NCI-H748 treated with DMSO at 0.1 percent for 48 hours (cell line): Measurements from ENCODE around the gene LIMCH1.
"Not testable (repeated sequence)": the region's sequence is repeated elsewhere in the genome, so short reads cannot be mapped to it uniquely, and the experiment has no call there.

Experiments
- DNase-seq: peaks from one replicate; lab custom pipeline; 2025; lab: John Stamatoyannopoulos, UW

Gene LIMCH1

DNA sequence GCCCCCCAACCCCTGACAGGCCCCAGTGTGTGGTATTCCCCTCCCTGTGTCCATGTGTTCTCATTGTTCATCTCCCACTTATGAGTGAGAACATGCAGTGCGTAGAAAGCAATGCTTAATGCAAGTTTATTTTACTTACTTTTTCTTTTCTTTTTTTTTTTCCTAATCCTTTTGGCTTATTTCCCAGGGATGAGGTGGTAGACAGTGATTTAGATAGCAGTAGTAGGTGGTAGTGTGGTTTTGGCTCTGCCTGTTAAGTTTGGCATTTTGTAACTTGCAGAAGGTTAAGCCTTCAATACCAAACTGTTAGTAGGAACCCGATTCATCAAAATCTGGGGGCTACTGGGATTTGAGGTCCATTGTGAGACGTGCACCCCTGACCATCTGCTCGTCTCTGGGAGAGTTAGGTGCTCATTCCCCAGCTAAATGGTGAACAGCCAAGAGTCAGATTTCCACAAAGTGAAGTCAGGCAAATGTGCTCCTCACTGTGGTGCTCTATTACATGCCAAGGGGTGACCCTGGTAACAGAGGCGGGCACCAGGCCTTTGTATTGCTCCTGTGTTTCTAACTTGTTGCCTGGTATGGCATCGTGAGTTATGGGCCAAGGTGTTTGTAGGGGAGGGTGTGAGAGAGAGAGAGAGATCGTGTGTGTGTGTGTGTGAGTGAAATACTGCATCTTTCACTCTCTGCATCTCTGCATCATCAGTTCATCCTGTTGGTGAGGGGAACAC, 140.3 kb downstream of the LIMCH1 start:
- DNase-seq = no peak

DNA sequence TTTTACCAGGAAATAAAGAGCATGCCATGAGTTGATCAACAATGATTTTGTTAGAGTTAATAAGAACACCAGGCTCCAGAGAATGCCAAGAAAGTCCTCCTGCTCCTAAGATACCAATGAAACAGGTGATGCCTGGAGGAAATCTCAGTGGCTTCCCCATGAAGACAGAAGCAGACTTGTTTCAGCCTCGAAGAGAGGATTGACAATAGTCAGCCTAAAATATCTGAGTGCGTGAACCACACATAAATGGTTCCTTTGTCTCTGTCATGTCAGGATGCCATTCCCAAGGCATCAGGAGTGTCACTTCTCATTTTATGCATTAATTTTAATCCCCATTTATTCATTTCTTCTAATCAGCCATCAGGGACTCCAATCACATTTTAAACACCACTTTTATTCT, 141.0 kb downstream of the LIMCH1 start:
- no peak for DNase-seq

DNA sequence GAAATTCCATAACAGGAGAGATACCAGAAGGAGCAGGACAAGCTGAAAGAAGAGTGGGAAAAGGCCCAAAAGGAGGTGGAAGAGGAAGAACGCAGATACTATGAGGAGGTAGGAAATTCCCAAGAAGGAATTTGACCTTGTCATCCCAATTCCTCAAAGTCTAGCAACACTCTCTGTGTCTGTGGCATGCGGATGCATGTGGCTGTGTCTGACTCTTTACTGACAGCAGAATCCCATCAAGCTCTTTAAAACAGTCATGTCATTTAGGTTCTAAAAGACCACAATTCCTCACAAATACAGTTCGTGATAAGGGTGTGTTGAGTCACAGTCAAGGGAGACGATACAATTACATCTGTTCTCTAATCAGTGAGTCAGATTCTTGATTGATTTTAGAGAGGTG, 142.0 kb downstream of the LIMCH1 start:
- no peak for DNase-seq

DNA sequence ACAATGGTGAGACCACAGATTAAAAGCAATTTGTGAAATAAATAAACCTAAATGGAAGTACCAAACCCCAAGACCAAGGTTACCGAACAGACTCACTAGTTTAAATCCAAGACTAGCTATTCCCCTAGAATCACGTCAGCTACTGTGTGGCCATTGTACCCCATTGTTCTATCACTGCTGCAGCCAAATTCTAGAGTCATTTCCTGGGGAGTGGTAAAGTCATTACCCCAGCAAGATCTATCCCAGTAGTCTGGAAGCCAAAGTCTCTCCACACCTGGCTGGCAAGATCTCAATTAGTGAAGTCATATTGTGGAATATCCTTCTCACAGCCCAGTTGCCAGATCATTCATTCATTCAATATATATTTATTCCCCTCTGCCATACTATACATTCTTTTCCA, 143.1 kb downstream of the LIMCH1 start:
- no peak for DNase-seq

DNA sequence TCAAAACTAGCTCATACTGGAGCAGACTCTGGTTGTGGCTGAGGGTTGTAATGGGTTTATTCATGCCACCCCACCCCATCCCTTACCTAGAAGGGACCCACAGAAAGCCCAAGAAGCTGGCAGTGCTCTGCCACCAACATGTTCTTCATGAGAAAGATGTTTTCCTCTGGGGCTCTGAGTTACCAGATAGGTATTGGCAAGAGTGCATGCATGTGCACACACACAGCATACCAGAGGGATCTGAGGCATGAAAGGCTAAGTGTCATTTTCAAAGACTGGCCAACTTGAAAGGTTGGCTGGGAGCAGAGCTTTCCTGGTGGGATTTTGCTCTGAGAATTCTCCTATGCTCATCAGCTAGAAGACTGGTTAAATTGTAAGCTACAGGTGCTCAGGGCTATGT, 145.4 kb downstream of the LIMCH1 start:
- no peak for DNase-seq

DNA sequence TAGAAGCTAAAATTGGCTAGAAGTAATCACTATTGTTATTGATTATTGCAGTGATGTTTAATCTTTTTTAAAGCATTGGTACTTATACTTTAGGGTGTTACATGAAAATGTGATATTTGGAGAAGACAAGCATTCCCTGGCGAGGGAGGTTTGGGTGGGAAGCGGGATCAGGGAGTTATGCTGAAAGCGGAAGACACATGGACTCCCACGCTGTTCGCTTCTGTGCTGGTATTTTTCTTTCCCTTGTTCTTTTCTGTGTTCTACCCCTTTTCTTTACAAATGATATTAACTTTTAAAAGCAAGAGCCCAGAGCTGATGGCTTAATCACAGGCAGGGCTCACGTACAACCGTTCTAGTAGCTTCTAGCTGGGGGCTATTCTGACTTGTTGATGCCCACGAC, 148.9 kb downstream of the LIMCH1 start:
- DNase-seq = no peak

DNA sequence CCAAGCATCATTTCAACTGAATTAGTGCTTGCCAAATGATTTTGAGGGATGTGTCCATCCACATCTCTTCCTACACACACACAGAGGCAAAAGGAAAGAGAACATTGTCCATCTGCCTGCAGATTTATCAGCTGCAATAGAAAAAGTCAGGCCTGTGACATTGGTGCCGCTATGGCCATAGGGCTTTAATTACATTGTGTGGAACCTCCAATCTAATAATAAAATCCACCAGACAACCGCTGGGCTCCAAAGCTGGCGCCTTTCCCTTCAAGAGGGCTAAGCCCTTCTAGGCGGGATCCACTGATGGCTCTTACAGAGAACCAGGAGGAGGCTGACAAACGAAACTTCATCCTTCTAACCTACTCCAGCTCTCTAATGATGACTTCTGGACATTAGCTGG, 150.0 kb downstream of the LIMCH1 start:
- no peak for DNase-seq

DNA sequence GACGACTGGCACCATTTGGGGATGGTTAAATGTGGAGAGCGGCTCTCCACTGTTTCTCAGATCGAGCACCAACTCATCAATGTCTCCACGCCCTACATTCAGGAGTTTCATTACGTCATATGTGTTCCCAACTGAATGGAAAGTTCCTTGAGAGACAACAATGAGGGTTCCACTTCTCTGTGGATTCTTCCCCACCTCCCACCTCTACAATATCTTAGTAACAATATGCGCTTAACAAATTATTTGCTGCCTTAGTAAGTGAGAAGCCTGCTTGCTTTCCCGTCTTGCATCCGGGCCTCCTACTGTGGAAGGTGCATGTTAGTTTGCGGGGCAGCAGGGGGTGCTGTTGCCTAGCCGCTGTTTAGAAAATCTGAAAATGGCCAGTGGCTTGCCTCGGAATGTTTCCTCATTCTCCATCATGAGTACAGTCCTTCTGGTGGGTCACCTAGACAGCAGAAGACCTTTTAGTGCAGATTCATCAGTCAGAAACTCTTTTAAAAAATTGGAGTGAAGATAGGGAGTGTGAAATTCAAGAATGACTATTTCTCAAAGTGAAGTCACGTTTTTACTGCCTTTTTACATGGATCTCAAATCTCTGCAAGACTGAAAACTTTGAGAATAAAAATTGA, 154.9 kb downstream of the LIMCH1 start:
- peak; percentile 38 for DNase-seq

DNA sequence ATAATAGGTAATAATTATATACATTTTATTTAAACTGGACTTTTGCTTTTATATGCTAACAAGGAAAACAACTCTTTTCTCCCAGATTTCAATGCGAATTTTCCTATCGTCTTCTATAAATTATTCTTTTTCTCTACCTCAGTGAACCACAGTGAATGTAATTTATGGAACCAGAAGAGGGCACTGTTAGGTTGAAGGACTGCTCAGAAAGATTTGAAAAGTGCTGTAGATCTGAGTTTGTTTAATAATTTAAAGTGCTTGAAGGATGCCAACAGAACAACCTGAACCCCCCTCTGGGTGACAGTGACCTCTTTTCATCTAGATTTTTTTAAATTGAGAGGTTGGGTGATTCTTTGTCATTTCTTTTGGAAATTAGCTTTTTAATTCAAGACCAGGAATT, 155.7 kb downstream of the LIMCH1 start:
- peak; percentile 50 for DNase-seq

DNA sequence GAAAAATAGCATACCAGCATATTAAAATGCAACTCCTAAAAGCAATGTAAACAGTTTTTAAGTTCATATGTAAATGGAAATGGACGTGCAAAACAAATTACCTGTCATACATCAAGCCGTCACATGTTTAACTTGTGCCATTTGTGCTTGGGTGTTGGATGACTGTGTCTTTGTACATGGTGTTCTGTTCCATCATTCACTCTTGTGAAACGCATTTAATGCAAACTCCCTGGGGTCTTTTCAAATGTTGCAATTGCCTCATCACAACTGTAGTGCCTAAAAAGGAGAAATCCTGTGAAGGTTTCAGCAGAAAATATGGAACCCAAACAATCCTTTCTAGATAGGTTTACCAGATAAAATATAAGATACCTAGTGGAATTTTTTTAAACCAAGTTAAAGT, 158.2 kb downstream of the LIMCH1 start:
- DNase-seq = no peak

DNA sequence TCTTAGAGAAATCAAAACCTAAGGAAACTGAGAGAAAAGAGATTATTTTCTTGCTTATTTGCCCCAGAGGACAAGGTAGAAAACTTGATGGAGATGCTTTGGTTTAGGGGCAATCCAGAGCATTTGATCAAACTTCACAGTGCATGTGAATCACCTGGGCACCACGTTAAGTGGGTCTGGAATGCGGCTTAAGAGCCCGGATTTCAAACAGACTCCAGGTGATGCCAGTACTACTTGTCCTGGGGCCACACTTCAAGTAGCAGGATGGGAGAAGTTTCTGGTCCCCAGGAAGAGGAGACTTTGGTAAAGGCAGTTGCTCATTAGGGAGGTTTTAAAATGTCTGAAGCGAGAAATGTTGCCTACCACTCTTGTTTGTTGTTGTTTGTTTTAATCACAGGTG, 158.8 kb downstream of the LIMCH1 start:
- no peak for DNase-seq

DNA sequence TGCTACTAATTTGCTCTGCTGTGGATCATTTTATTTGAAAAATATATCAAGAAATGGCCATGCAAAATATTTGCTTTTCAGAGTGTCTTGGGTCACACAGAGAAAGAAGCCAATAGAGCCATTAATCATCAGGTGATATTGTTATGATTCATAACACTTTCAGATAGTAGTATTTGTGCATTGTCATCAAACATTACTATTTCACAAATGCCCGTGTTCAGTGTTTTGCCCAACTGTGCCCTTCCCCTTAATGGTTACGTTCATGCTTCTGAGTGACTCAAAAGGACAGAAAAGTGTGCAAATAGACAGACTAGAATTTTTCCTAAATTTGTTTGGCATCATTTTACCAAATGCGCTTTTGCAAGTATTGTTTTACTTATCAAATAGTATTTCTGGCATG, 164.0 kb downstream of the LIMCH1 start:
- DNase-seq = no peak

DNA sequence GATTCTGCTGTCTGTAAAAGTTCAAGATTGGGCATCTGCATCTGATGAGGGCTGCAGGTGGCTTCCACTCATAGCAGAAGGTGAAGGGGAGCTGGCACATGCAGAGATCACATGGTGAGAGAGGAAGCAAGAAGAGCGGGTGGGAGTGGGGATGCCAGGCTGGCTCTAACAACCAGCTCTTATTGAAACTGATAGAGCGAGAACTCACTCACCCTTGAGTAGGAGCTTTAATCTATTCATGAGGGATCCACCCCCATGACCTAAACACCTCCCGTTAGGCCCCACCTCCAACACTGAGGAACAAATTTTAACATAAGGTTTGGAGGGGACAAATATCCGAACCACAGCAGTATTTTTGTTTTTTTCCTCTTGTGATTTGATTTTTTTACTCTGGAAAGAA, 164.8 kb downstream of the LIMCH1 start:
- DNase-seq = no peak

DNA sequence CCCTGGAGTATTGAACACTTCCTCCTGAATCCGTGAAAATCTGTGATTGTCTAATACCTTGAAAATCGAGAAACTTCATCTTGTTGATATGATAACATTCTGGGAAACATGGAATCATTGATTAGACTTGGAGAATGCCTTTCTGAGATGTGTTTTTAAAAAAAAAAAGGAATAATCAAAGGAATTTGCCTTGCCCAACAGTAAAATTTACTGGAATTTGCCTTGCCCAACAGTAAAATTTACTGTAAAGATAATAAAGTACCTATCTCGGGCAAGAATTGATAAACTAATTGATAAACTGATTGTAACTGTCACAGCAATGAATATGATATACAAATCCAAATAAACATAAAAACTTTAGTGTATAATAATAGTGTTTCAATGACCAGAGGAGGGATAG, 165.8 kb downstream of the LIMCH1 start:
- DNase-seq = no peak

DNA sequence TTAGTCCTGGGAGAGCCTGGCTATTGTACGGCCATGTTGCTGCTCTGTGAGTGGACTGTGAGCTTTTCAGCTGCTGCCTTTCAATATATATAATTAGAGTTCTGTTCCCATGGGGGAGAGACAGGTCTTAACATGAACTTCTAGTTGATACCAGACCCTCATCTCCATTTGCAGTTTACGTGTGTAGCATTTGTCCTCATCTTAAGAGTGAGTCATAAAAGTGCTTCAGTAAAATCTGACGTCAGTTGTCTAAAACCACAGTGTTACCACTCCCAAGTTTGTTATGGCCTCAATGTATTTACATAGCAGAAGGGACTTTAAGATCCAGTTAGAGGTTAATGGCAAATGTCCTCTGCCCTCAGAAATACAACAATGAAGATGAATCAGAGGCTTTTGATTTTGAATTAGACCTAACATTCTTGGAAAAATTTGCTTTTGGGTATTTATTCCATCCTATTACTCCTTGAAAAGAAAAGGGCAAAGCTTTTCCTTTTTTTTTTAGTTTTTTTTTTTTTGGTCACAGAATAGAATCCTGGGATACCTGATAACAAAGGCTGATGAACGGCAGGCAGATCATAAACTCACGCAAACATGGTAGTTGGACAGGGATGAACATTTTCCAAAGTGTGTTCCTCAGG, 172.0 kb downstream of the LIMCH1 start:
- no peak for DNase-seq

DNA sequence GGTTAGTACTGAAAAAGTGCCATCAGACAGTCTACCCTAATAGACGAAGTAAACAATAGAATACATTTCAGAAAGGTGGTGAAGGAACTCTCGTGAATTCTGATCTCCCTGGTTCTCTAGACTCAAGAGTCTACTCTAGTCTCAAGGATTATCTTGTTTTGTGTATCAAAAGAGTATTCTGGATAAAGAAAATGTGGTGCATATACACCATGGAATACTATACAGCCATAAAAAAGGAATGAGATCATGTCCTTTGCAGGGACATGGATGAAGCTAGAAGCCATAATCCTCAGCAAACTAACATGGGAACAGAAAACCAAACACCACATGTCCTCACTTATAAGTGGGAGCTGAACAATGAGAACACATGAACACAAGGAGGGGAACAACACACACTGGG, 173.7 kb downstream of the LIMCH1 start:
- DNase-seq = not testable (repeated sequence)

DNA sequence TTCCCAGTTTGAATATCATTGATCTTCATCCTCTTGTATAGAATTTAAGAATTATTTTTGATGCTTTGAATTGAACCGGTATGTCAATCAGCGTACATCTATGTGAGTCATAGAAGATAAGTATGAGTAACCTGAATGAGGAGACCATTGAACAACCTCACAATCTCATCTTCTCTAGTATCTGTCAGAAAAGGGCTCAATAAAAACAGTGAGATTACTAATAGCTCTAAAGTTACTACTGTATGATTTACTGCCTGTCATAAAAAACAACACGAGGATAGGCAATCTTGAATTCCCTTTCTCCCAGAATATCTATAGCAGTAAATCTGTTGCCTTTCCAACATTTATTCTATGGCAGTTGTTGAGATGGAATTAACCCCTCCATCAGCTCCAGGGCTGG, 174.5 kb downstream of the LIMCH1 start:
- no peak for DNase-seq

DNA sequence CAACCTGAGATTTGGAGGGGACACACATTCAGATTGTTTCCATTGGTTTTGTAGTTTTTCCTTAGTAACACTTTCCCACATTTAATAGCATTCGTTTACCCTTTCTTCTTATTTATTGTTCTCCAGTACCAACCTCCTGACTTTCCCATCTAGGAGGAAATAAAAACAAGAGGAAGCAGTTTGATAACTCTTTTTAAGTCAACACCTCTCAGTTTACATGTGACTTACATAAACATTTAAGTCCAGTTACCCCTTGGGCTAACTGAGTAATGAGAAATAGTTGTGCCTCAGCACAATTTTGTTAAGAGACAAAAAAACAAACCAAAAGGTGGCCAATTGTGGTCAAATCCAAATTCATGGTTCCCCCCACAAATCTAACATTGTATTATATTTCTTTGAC, 175.8 kb downstream of the LIMCH1 start:
- no peak for DNase-seq

DNA sequence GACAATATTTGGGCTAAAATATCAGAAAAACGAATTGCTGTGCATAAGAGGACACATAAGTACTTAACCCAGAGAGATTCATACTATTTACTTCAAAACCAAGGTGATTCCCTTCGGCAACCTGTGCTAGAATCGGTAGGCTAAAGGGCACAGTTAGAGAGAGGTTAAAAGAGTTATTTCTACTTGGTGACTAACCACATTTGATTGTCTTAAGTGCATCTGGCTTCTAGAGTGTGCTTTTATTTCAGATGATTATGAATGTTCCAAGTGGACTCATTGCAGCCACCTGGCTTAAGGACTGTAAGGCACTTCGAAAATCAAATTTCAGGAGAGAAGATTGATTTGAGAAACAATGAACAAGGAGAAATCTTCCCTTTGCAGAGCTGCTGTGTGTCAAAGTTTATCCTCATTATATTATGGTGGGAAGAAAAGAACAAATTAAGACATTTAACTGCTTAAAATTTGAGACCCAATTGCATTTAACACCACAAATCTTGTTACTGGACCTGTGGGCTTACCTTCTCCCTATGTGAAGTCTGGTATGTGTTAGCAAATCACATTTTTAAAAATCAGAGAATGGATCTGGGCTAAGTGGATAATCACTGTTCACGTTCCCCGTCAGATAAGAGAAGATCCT, 176.5 kb downstream of the LIMCH1 start:
- no peak for DNase-seq

DNA sequence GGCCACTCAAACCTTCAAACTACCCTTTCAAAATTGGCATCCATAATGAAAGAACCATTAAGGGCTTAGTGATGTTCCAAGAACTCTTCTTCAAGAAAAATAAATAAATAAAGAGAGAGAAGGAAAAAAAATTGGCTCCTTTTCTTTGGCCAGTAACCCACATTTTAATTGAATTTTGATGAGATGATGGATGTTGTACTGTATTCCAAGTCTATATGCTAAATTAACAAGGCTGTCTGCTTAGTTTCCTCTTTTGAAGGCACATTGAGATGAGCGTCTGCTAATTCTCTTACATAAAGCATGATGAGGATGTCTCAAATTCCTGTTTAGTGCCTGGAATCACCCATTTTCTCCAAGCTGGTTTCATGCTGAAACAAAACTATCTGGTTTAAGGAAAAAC, 177.2 kb downstream of the LIMCH1 start:
- DNase-seq = no peak

DNA sequence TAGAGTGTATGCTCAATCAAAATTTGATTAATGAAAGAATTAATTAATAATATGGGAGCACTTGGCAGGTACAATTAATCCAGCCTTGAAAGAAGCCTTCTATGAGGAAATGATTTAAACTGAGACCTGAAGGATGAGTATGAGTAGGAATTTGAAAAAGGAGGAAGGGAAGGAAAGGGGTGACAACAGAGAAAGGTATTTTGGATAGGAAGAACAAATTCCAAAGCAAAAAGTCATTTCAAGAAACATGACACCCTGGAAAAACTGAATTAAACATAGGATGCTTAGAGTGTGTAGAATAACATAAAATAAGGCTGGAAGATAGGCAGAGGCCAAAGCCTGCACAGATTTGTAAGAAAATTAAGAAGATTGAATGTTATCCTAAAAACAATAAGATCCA, 180.9 kb downstream of the LIMCH1 start:
- DNase-seq = no peak

DNA sequence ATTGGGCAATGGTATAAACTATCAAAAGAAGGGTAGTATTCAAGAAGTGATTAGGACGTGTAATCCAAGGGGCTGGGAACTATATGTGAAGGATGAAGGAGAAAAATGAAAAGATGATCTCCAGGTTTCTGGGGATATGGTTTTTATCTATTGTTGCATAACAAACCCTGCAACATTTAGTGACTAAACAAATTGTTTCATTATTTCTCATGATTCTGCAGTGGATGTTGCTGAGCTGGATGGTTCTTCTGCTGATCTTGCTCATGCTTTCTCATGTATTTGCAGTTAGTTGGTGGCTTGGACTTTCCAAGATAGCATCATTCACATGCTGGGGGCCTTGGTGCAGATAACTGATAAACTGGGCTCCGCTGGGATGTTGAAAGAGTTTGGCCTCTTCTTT, 181.5 kb downstream of the LIMCH1 start:
- DNase-seq = no peak

DNA sequence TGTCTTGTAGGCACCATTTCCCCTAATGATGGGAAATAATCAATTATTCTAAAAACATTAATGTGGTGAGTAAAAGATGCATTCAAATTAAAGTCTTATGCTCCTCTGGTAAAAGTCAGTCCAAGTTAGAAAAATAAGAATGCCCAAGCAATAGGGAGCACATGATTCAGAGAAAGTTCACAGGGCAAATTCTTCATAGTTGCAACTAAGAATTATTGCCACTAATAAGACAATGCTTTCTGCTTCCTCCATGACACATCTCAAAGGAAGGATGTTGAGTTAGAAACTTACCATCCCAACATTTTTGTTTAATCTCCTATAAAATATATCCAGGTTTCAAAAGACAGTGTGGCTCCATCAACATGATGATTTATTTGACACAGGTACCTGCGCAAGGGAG, 184.2 kb downstream of the LIMCH1 start:
- DNase-seq = no peak
